Naive thymus-derived CD8-positive, alpha-beta T cell (primary cell): Measurements from ENCODE around the gene CFD. TPM values are rescaled to one million over a fixed set of nuclear protein-coding genes. Genes with fewer than 3 reads are reported as not detected.

ENCODE experiments used
- ATAC-seq, 2 donors: fragments of 150-1000 bp; cut with Tn5 transposase in 1 of 2; sonication (Bioruptor Pico), chemical (Tn5 transposase) in 1 of 2; 1 replicate in 1 of 2; 2 replicates in 1 of 2; pipeline ENCODE4 v1.10.0; 2021; ENCODE audit warnings: mild to moderate bottlenecking in 2 of 2, moderate library complexity in 2 of 2
- POLR2A ChIA-PET: fragments of 350-600 bp; sonication (Branson Sonifier 250); formaldehyde crosslinking; loops from one replicate; lab custom pipeline; 2021; ENCODE audit warnings: antibody characterized with exemption; lab: Charles Lee
- DNase-seq, 10 donors: peaks; one replicate each; pipeline versions ENCODE4 v3.0.0 to v3.0.0-alpha.2; 2020 to 2022
- H3K27ac Mint-ChIP-seq, 10 donors: one replicate each; pipeline ENCODE4 v1.8.0; 2020 to 2022; ENCODE audit warnings: mild to moderate bottlenecking in 10 of 10, mixed read lengths in 10 of 10, moderate library complexity in 4 of 10, inconsistent platforms in 1 of 10
- H3K27me3 Mint-ChIP-seq, 5 donors: one replicate each; pipeline ENCODE4 v1.8.0; 2021 to 2022; ENCODE audit warnings: mixed read lengths in 5 of 5
- H3K36me3 Mint-ChIP-seq, 3 donors: one replicate each; pipeline ENCODE4 v1.8.0; 2020 to 2022; ENCODE audit warnings: mixed read lengths in 3 of 3, mild to moderate bottlenecking in 2 of 3, inconsistent platforms in 1 of 3
- H3K4me1 Mint-ChIP-seq, 4 donors: one replicate each; pipeline ENCODE4 v1.8.0; 2021 to 2022; ENCODE audit warnings: mixed read lengths in 4 of 4
- H3K4me3 Mint-ChIP-seq, 10 donors: one replicate each; pipeline ENCODE4 v1.8.0; 2020 to 2022; ENCODE audit warnings: mild to moderate bottlenecking in 10 of 10, mixed read lengths in 10 of 10, moderate library complexity in 6 of 10, inconsistent platforms in 1 of 10
- H3K9me3 Mint-ChIP-seq, 9 donors: one replicate each; pipeline ENCODE4 v1.8.0; 2020 to 2022; ENCODE audit warnings: mixed read lengths in 9 of 9, mild to moderate bottlenecking in 3 of 9, inconsistent platforms in 1 of 9, moderate library complexity in 1 of 9
- polyA plus RNA-seq, 3 donors: library from polyadenylated mRNA; unstranded; fragments of 300-500 nt; fragmentation: Illumina TruSeq; gene quantifications; one replicate each; pipeline ENCODE4 v1.2.3, GENCODE V29; 2021
- total RNA-seq, 8 experiments: library from RNA in 2 of 8; stranded (reverse) in 2 of 8; gene quantifications; one replicate each; pipeline ENCODE4 v1.2.3 and lab custom pipeline; 2021 to 2026

The CFD gene
- total RNA-seq (1 to 10 TPM; 2.4 to 3.9 TPM), polyA plus RNA-seq (1 to 10 TPM; 3.6 to 10.0 (median 4.3) TPM), total RNA-seq (lab: John Stamatoyannopoulos, UW) (0.08 to 2.5 (median 0.80) reads per million in 6 experiments)

- no peak for DNase-seq
- H3K27me3 Mint-ChIP-seq: peaks cover 0 to 13% (median 0%) of the 10 kb centered on the region in 5 donors
Observed at GRCh38 chr19:858868-859843, at the start of gene CFD. Gene CFD (plus strand): TSS chr19:859664. CDS start chr19:859690, 26 bp downstream.

GRCh38 chr19:810077-810855 lies 49.2 kb upstream of the CFD start:
- ATAC-seq: no peak
- H3K27ac Mint-ChIP-seq: peak overlapping the region in 2 of 10 donors; percentile 21 to 59

More at GRCh38 chr19:858868-859843, at the start of gene CFD:
- H3K27ac Mint-ChIP-seq: no peak within 1 kb of the TSS
- no peaks in the 10 kb centered on the region for H3K9me3 Mint-ChIP-seq
- POLR2A ChIA-PET: interaction anchor here (0.8 to 13.5 kb wide), 5 partner anchors 20 to 125 kb away, joined by 3 to 165 read pairs (median 6); partner anchors contain the start of genes KISS1R, R3HDM4 and WDR18
- ATAC-seq: no peak
- no peaks in the 10 kb centered on the region for H3K36me3 Mint-ChIP-seq
- peaks cover 7 to 25% (median 16%) of the 10 kb centered on the region in 4 donors for H3K4me1 Mint-ChIP-seq
- peak within 1 kb of the TSS in 9 of 10 donors; percentile 6 to 63 (median 41) for H3K4me3 Mint-ChIP-seq

GRCh38 chr19:810883-811489 lies 48.5 kb upstream of the CFD start:
- H3K36me3 Mint-ChIP-seq: peaks cover 0 to 59% (median 19%) of the 10 kb centered on the region in 3 donors
- H3K4me3 Mint-ChIP-seq: no peak overlapping the region
- no peak for ATAC-seq
- peak overlapping the region in 1 of 10 donors; percentile 16 for H3K27ac Mint-ChIP-seq
- H3K9me3 Mint-ChIP-seq: peaks cover 0 to 2% (median 0%) of the 10 kb centered on the region in 9 donors
- DNase-seq: no peak
- POLR2A ChIA-PET: no interaction called here
- H3K4me1 Mint-ChIP-seq: peaks cover 3 to 12% (median 8%) of the 10 kb centered on the region in 4 donors
- no peaks in the 10 kb centered on the region for H3K27me3 Mint-ChIP-seq

More at GRCh38 chr19:810077-810855, 49.2 kb upstream of the CFD start:
- Mint-ChIP-seq H3K4me1 (peaks cover 3 to 12% (median 7%) of the 10 kb centered on the region in 4 donors), H3K9me3 (peaks cover 0 to 2% (median 0%) of the 10 kb centered on the region in 9 donors), H3K4me3 (no peak overlapping the region), H3K27me3 (no peaks in the 10 kb centered on the region), H3K36me3 (peaks cover 0 to 60% (median 17%) of the 10 kb centered on the region in 3 donors)
- DNase-seq: no peak
- POLR2A ChIA-PET: interaction anchor here (2.2 kb wide), 1 partner anchor 11 kb away, joined by 7 read pairs; no protein-coding TSS in a partner anchor

- no peak for DNase-seq
- peak overlapping the region in 2 of 10 donors; percentile 13 to 16 for H3K27ac Mint-ChIP-seq
Observed at GRCh38 chr19:811506-812048, 47.9 kb upstream of the CFD start.

GRCh38 chr19:812049-812746 lies 47.3 kb upstream of the CFD start:
- Mint-ChIP-seq H3K4me1 (peaks cover 1 to 12% (median 7%) of the 10 kb centered on the region in 4 donors), H3K9me3 (peaks cover 0 to 2% (median 0%) of the 10 kb centered on the region in 9 donors), H3K27ac (peak overlapping the region in 2 of 10 donors; percentile 13 to 16), H3K4me3 (no peak overlapping the region), H3K27me3 (no peaks in the 10 kb centered on the region), H3K36me3 (peaks cover 0 to 56% (median 19%) of the 10 kb centered on the region in 3 donors)
- DNase-seq (no peak), ATAC-seq (no peak)
- POLR2A ChIA-PET: no interaction called here

More at GRCh38 chr19:811506-812048, 47.9 kb upstream of the CFD start:
- H3K27me3 Mint-ChIP-seq: no peaks in the 10 kb centered on the region
- H3K9me3 Mint-ChIP-seq: peaks cover 0 to 2% (median 0%) of the 10 kb centered on the region in 9 donors
- ATAC-seq: no peak
- H3K4me1 Mint-ChIP-seq: peaks cover 3 to 12% (median 10%) of the 10 kb centered on the region in 4 donors
- H3K4me3 Mint-ChIP-seq: peak overlapping the region in 1 of 10 donors; percentile 20
- POLR2A ChIA-PET: no interaction called here
- peaks cover 0 to 62% (median 19%) of the 10 kb centered on the region in 3 donors for H3K36me3 Mint-ChIP-seq

- H3K4me3 Mint-ChIP-seq: no peak overlapping the region
- H3K27ac Mint-ChIP-seq: no peak overlapping the region
- no peak for DNase-seq
- peaks cover 0 to 2% (median 0%) of the 10 kb centered on the region in 9 donors for H3K9me3 Mint-ChIP-seq
- no peaks in the 10 kb centered on the region for H3K27me3 Mint-ChIP-seq
- POLR2A ChIA-PET: no interaction called here
- ATAC-seq: peak in 1 of 2 donors; percentile 4
- peaks cover 0 to 50% (median 14%) of the 10 kb centered on the region in 3 donors for H3K36me3 Mint-ChIP-seq
- H3K4me1 Mint-ChIP-seq: peaks cover 0 to 8% (median 2%) of the 10 kb centered on the region in 4 donors
Observed at GRCh38 chr19:812747-813218, 46.7 kb upstream of the CFD start.

- DNase-seq (no peak), ATAC-seq (peak in 1 of 2 donors; percentile 5)
- POLR2A ChIA-PET: interaction anchor here (0.8 kb wide), 1 partner anchor 15 kb away, joined by 3 read pairs; no protein-coding TSS in a partner anchor
- Mint-ChIP-seq H3K4me1 (peaks cover 0 to 8% (median 0%) of the 10 kb centered on the region in 4 donors), H3K27me3 (no peaks in the 10 kb centered on the region), H3K4me3 (peak overlapping the region in 1 of 10 donors; percentile 26), H3K36me3 (peaks cover 0 to 44% (median 11%) of the 10 kb centered on the region in 3 donors), H3K9me3 (peaks cover 0 to 2% (median 0%) of the 10 kb centered on the region in 9 donors), H3K27ac (peak overlapping the region in 2 of 10 donors; percentile 13 to 82)
Observed at GRCh38 chr19:813219-814151, 46.0 kb upstream of the CFD start.

GRCh38 chr19:814152-815078 lies 45.0 kb upstream of the CFD start:
- H3K27me3 Mint-ChIP-seq: no peaks in the 10 kb centered on the region
- peak overlapping the region in 2 of 10 donors; percentile 77 to 82 for H3K27ac Mint-ChIP-seq
- H3K4me3 Mint-ChIP-seq: peak overlapping the region in 3 of 10 donors; percentile 20 to 37 (median 20)
- no peak for DNase-seq
- ATAC-seq: peak in 1 of 2 donors; percentile 5
- POLR2A ChIA-PET: no interaction called here
- peaks cover 0 to 36% (median 11%) of the 10 kb centered on the region in 3 donors for H3K36me3 Mint-ChIP-seq
- H3K4me1 Mint-ChIP-seq: peaks cover 0 to 8% (median 0%) of the 10 kb centered on the region in 4 donors
- H3K9me3 Mint-ChIP-seq: peaks cover 0 to 2% (median 0%) of the 10 kb centered on the region in 9 donors

- Mint-ChIP-seq H3K4me1 (peaks cover 0 to 8% (median 0%) of the 10 kb centered on the region in 4 donors), H3K9me3 (peaks cover 0 to 2% (median 0%) of the 10 kb centered on the region in 9 donors), H3K36me3 (peaks cover 0 to 28% (median 9%) of the 10 kb centered on the region in 3 donors), H3K27ac (peak overlapping the region in 1 of 10 donors; percentile 82), H3K27me3 (no peaks in the 10 kb centered on the region), H3K4me3 (no peak overlapping the region)
- DNase-seq (no peak), ATAC-seq (peak; percentile 5 to 17)
- POLR2A ChIA-PET: no interaction called here
Observed at GRCh38 chr19:815079-815774, 44.2 kb upstream of the CFD start.
